Liver (tissue), 3 donors: ENCODE measurements around the gene SPOCK2.

Experiments used
- CTCF ChIP-seq: fragments of 150-350 bp; IDR thresholded peaks from 2 replicates; pipeline ENCODE4 v1.5.1; 2017; ENCODE audit warnings: improper control_type of control experiment, low read depth, low read length; ENCODE audit not compliant: missing input control
- EGR1 ChIP-seq, 2 donors: IDR thresholded peaks; 2 replicates each; pipeline ENCODE4 v1.6.1; 2016 to 2018; ENCODE audit warnings: antibody characterized with exemption in 2 of 2, low read depth in 2 of 2
- FOXA1 ChIP-seq: IDR thresholded peaks from 2 replicates; pipeline ENCODE4 v1.6.1; 2016; ENCODE audit warnings: antibody characterized with exemption
- HNF4G ChIP-seq: IDR thresholded peaks from 2 replicates; pipeline ENCODE4 v1.6.1; 2016; ENCODE audit warnings: antibody characterized with exemption
- JUND ChIP-seq, 2 donors: IDR thresholded peaks; 2 replicates each; pipeline ENCODE4 v1.6.1; 2016; ENCODE audit warnings: antibody characterized with exemption in 2 of 2
- MAX ChIP-seq: IDR thresholded peaks from 2 replicates; pipeline ENCODE4 v1.6.1; 2016; ENCODE audit warnings: antibody characterized with exemption
- RAD21 ChIP-seq, 2 donors: IDR thresholded peaks; 2 replicates each; pipeline ENCODE4 v1.6.1; 2016; ENCODE audit warnings: antibody characterized with exemption in 2 of 2, mild to moderate bottlenecking in 2 of 2
- REST ChIP-seq: IDR thresholded peaks from 2 replicates; pipeline ENCODE4 v1.6.1; 2016; ENCODE audit warnings: antibody characterized with exemption, mild to moderate bottlenecking
- SP1 ChIP-seq: IDR thresholded peaks from 2 replicates; pipeline ENCODE4 v1.6.1; 2018; ENCODE audit warnings: antibody characterized with exemption, mild to moderate bottlenecking
- TAF1 ChIP-seq: conservative IDR thresholded peaks from 2 replicates; pipeline ENCODE4 v1.6.1; 2016; ENCODE audit warnings: antibody characterized with exemption, mild to moderate bottlenecking
- YY1 ChIP-seq: IDR thresholded peaks from 2 replicates; pipeline ENCODE4 v1.6.1; 2016; ENCODE audit warnings: antibody characterized with exemption, mild to moderate bottlenecking
- TF ChIP-seq, protein P1 (sequence below): IDR thresholded peaks from 2 replicates; pipeline ENCODE4 v1.6.1; 2016; ENCODE audit warnings: antibody characterized with exemption
- donor health status: healthy.
- donor health status: healthy.

GRCh38 chr10:72085864-72086465 lies 2.4 kb downstream of the SPOCK2 start:
- TF ChIP-seq CTCF (no peak), TAF1 (no peak), JUND (IDR thresholded peaks at IDR 0.05) (no peak), MAX (no peak), RAD21 (IDR thresholded peaks at IDR 0.05) (no peak), EGR1 (IDR thresholded peaks at IDR 0.05; ENCODE audit: low read depth in 2 of 2) (no peak), HNF4G (no peak), REST (no peak), YY1 (no peak), FOXA1 (no peak), SP1 (no peak)
- TF ChIP-seq, protein P1, sequence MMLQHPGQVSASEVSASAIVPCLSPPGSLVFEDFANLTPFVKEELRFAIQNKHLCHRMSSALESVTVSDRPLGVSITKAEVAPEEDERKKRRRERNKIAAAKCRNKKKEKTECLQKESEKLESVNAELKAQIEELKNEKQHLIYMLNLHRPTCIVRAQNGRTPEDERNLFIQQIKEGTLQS: no peak
